Pulmonary artery endothelial cell (primary cell): ENCODE data around the gene S100A4. TPM values are rescaled to one million over a fixed set of nuclear protein-coding genes. Genes with fewer than 3 reads are reported as not detected.
"Not testable (repeated sequence)": the region's sequence is repeated elsewhere in the genome, so short reads cannot be mapped to it uniquely, and the experiment has no call there.

Experiments
- DNase-seq: peaks from one replicate; pipeline ENCODE4 v3.0.0-alpha.2; 2011; ENCODE audit warnings: low read depth, low spot score
- total RNA-seq: library from RNA; depleted of rRNA; stranded (reverse); fragments of >200 nt; gene quantifications from 2 replicates; pipeline ENCODE4 v1.2.3, GENCODE V29; 2014

Gene S100A4
- total RNA-seq, 1 donor from 2014 or later = 0.66 TPM

DNA sequence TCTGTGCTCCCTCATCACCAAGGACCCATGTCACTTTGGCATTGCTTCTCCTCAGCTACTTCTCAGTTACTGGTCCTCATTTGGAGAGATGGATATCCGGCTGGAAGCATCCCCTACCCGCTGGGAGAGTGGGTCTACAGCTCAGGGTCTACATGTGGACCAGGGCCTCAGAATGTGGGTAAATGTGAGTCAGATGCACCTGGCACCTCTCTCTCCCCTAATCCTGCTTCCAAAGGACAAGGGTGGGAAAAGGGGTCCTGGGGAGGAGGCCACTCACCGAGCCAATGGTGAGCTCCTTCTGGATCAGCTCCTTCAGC is 10.7 kb downstream of the S100A4 start:
- no peak for DNase-seq

DNA sequence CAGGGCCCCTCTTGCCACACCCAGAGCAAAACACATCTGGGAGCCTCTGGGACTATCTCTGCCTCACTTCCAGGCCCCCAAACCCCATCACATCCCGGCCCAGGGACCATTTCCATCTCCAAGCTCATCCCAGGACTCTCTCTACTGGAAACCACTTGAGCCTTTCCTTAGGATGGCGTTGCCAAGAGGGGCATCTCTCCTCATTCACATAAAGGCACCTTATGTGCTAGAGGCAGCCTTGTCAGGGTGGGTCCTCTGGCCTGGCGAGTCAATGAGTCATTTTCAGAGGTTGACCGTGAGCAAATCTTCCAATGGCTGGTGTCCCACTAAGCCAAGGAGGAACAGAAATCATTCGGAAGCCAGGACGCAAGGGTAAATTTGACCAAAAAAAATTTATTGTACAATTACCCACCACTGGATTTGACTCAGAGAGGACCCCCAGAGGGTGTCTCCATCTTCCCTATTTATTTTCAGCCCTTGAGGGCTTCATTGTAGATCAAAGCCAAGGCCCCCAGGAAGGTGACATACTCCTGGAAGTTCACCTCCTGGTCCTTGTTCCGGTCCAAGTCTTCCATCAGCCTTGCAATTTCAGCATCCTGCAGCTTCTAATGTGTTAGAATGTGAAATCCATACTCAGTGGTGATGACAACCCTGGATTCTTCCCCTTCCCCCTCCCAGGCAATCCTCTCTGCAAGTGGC is 11.2 kb downstream of the S100A4 start:
- no peak for DNase-seq

GRCh38 chr1:153533689-153534201 is 11.9 kb downstream of the S100A4 start:
- DNase-seq = peak; percentile 71

DNA sequence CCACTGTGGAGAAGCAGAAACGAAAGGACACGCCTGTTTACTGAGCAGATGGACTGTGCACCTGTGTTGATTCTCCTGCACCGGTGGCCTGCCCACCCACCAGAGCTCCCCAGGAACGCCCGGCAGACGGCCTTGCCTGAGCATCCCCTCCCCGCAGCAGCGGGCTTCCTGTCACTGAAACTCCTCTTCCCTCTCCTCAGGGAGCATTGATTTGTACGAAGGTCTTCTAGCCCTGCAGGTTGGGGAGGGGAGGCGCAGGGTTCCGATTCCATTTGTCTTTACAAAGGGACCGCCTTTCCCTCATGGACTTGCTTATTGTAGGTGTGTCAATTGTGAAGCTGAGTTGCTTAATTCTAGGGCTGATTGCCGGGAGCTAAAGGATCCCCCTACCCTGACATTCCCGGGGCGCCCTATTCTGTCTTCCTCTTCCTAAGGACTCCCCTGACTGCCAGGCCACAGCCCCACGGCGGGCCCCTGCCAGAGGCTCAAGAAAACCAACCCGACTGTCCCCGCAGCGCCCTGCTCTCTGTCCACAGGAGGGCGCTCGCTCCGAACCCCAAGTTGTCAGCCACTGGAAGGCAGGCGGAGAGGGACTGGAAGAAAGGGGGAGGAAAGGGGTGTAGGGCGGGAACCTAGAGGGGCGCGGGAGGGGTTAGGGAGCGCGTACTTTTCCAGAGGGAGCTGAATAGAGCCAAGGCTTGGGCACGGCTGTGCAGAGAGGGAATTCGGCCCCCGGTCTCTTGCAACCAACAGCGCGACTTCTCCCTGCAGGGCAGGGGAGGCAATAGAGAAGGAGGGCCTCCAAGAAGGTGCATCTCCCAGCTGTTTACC is 12.6 kb downstream of the S100A4 start:
- peak; percentile 56 for DNase-seq

DNA sequence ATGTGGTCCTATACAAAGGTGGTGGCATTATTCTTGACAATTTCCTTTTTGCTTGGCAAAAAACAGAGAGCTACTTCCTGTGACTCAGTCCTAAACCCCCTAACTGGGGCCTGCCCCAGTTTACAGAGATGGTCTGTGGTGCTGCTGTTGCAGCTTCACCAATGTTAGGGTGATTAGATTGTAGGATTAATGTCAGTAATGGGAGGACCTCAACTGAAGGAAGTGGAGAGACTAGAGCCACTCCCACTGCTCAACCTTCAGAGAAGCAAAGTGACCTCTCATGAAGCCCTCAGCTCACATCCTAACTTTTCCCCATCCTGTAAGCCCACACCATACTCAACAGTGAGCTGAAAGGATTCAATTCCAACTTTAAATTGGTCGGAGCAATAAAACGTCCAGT is 13.4 kb downstream of the S100A4 start:
- DNase-seq = no peak

- no peak for DNase-seq
These were observed 14.0 kb downstream of the S100A4 start for GRCh38 chr1:153531638-153532037.

GRCh38 chr1:153527683-153528040 is 17.9 kb downstream of the S100A4 start:
- DNase-seq = no peak

- no peak for DNase-seq
These were observed 18.5 kb downstream of the S100A4 start for GRCh38 chr1:153527023-153527682.

DNA sequence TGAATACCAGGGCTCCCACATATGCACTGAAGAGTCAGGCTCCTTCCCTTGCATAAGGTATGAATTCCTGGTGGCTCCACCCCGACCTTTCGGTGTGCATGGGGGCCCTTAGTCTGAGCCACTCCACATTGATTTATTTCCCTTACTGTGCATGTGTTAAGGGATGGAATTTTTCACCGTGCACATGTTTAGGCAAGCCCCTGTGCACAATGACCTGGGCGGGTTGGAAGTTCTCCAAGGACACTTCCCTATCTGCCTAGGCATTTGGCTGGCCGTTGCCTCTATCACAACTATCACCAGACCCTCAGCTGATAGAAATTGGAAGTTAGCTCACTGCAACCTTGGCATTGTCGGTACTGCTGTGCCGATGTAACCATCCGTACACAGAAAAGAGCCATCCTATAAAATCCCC is 19.5 kb downstream of the S100A4 start:
- DNase-seq = no peak

DNA sequence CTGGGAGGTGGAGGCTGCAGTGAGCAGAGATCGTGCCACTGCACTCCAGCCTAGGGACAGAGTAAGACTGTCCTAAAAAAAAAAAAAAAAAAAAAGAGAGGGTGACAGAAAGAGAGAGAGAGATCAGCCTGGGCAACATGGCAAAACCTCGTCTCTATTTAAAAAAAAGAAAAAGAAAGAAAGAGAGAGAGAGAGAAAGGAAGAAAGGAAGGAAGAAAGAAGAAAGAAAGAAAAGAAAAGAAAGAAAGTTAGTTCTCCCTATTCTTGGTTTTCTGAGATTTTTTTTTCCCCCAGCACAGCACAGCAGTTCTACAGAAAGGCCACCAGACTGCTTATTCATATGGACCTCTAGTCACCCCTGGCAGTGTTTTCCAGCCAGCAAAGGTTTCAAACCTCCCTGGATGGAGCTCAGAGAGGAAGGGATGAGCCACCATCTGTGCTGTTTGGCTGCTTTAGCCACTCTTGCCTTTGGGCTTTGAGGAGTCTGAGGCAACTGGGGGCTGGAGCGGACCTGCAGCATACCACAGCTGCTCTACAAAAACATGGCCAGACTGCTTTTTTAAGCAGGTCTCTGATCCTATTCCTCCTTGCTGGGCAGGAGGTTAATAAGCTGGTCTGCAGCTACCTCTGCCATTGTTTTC is 20.4 kb downstream of the S100A4 start:
- DNase-seq = no peak

DNA sequence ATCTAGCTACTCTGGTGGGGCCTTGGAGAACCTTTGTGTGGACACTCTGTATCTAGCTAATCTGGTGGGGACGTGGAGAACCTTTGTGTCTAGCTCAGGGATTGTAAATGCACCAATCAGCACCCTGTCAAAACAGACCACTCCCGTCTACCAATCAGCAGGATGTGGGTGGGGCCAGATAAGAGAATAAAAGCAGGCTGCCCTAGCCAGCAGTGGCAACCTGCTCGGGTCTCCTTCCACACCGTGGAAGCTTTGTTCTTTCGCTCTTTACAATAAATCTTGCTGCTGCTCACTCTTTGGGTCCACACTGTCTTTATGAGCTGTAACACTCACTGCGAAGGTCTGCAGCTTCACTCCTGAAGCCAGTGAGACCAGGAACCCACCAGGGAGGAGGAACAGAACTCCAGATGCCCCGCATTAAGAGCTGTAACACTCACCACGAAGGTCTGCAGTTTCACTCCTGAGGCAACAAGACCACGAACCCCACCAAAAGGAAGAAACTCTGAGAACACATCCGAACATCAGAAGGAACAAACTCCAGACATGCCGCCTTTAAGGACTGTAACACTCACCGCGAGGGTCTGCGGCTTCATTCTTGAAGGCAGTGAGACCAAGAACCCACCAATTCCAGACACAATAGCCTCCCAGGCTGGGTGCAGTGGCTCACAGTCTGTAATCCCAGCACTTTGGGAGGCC is 23.1 kb downstream of the S100A4 start:
- DNase-seq = not testable (repeated sequence)

DNA sequence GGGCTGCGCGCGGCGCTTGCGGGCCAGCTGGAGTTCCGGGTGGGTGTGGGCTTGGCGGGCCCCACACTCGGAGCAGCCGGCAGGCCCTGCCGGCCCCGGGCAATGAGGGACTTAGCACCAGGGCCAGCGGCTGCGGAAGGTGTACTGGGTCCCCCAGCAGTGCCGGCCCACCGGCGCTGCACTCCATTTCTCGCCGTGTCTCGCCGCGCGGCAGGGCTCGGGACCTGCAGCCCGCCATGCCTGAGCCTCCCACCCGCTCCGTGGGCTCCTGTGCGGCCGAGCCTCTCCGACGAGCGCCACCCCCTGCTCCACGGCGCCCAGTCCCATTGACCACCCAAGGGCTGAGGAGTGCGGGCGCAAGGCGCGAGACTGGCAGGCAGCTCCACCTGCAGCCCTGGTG is 23.8 kb downstream of the S100A4 start:
- DNase-seq = not testable (repeated sequence)

DNA sequence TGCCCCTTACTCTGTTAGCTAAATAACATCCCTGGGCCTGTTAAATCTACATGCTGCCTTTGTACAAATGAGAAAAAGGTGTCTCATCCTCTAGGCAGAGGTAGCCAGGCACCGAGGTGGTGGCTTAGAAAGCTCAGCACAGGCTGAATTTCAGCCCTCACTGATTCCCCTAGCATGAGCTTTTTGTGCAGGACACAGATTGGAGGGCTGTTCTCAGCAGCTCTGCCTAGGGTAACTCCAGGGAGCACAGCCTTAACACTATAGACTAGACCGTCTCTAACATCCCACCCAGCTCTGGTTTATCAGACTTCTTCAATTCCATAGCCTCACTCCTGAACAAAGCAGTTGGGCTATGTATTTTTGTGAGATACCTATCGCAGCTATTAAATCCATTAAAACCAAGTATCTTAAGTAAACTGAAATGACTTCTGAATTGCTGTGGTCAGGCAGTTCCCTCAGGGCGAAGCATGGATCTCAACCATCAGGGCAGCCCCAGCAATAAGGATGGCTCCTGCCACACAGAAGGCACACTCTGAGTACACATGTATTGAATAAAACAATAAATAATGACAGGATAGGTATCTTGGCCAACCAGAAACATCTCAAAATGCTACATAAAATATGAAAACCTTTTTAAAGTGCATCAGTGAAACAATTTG is 24.7 kb downstream of the S100A4 start:
- no peak for DNase-seq

GRCh38 chr1:153520137-153520691 is 25.4 kb downstream of the S100A4 start:
- not testable (repeated sequence) for DNase-seq

DNA sequence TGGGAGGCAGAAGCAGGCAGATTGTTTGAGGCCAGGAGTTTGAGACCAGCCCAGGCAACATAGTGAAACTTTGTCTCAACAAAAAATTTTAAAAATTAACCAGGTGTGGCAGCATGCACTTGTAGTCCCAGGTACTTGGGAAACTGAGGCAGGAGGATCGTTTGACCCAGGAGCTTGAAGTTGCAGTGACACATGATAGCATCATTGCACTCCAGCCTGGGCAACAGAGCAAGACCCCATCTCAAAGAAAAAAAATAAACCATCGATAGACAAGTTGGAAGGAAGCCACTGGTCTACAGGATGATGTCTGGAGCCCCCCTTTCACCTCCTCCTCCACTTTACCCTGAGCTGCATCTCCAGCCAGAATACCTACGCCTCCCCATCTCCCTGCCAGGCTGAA is 26.4 kb downstream of the S100A4 start:
- no peak for DNase-seq

DNA sequence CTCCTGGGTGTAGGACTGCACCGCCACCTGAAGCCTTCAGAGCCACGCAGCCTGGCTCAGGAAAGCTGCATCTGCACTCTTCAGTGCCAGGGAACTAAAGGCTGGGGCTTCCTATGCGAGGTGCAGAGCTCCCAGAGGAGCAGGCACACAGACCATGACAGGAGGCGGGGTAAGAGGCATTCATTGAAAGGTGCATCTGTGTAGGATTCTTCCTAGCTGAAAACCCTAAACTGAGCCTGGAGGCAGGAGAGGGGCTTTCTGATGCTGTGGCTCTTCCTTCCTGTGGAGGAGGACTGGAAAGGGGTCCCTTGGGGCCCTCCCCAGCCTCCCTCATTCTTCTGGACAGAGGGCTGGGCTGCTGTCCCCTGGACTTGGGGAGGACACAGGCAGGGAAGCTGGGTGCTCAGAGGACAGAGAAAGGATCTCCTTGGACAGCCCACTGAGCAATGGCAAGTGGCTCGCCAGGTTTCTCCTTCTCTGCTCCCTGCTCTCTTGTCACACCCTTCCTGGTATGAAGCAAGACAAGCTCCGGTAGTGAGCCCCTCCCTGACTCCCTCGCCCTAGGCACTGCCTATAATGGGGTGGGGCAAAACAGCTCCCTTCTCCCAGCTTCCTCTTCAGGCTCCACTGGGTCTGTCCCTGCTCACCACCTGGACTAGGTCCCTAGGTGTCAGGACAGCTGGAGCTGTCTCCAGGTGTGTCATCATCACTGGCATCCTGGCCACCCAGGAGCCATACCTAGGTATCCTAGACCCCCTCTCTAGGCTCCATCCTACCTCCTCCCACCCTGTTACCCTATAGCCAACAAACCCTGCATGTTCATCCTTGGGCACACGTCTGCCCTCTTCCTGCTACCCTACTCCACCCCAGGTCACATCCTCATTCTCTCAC is 29.9 kb downstream of the S100A4 start:
- DNase-seq = no peak

DNA sequence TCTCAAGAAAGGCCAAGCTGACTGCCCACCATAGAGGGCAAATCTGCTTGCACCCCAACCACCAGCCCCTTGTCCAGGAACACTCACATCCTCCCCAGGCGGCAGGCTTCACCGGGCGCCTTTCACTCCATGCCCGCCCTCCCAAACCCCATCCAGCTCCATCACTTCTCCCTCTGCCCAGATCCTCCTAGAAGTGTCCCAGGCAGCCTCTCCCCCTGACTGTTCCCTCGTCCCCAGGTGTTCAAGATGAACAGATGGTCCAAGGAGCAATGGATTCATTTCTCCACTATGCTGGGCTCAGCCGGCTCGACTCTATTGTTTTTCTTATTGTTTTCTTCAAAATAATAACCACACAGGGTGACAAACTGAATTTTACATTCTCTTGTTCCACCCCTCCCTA is 31.9 kb downstream of the S100A4 start:
- DNase-seq = no peak

GRCh38 chr1:153513023-153513422 is 32.6 kb downstream of the S100A4 start:
- no peak for DNase-seq

DNA sequence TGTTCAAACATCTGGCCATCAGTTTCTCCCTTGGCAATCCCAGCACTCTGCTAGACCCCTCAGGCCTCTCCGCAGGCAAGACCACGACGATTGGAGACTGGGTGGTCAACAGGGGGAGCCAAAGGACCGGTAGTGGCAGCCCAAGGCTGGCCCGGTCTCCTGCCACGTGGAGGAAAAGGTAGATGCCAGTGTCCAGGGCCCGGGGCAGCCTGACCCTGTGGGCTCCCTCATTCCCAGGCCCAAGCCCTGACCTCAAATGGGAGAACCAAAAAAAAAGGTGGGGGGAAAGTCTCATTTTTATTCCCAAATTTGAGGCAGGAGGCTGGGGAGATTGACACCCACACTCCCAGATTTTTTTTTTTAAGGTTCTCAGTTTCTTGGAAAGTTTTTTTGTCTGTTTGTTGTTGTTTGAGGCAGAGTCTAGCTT is 34.6 kb downstream of the S100A4 start:
- peak; percentile 27 for DNase-seq
